HG03558 (cell line): ENCODE measurements around the gene CLRN3.

Experiments used
- ATAC-seq: cut with Tn5 transposase; IDR thresholded peaks from one replicate; pipeline ENCODE4 v1.9.1; 2021; ENCODE audit warnings: moderate number of reproducible peaks; ENCODE audit not compliant: unreplicated experiment; ENCODE audit errors: extremely low read depth

Gene CLRN3

GRCh38 chr10:127892743-127893142 is at the start of gene CLRN3:
Gene CLRN3, minus strand, starts transcription at chr10:127892941. Its CDS starts 157 bp downstream, at chr10:127892784.
- ATAC-seq = no peak

- ATAC-seq = no peak
Observed at GRCh38 chr10:127940866-127941640, 48.3 kb upstream of the CLRN3 start.

- ATAC-seq = no peak
Observed at GRCh38 chr10:127939786-127940330, 47.1 kb upstream of the CLRN3 start.

- no peak for ATAC-seq
Observed at GRCh38 chr10:127937915-127938463, 45.2 kb upstream of the CLRN3 start.

- no peak for ATAC-seq
Observed at GRCh38 chr10:127937069-127937468, 44.3 kb upstream of the CLRN3 start.

- no peak for ATAC-seq
Observed at GRCh38 chr10:127935071-127935561, 42.4 kb upstream of the CLRN3 start.

- ATAC-seq = no peak
Observed at GRCh38 chr10:127934383-127934782, 41.6 kb upstream of the CLRN3 start.

- no peak for ATAC-seq
Observed at GRCh38 chr10:127933271-127933670, 40.5 kb upstream of the CLRN3 start.

GRCh38 chr10:127932521-127933270 is 40.0 kb upstream of the CLRN3 start:
- no peak for ATAC-seq

- ATAC-seq = no peak
Observed at GRCh38 chr10:127928021-127928806, 35.5 kb upstream of the CLRN3 start.

- ATAC-seq = no peak
Observed at GRCh38 chr10:127926455-127926854, 33.7 kb upstream of the CLRN3 start.

GRCh38 chr10:127925471-127926207 is 32.9 kb upstream of the CLRN3 start:
- no peak for ATAC-seq

- ATAC-seq = no peak
Observed at GRCh38 chr10:127923646-127924045, 30.9 kb upstream of the CLRN3 start.

GRCh38 chr10:127922675-127923366 is 30.1 kb upstream of the CLRN3 start:
- no peak for ATAC-seq

- ATAC-seq = no peak
Observed at GRCh38 chr10:127922206-127922605, 29.5 kb upstream of the CLRN3 start.

- ATAC-seq = no peak
Observed at GRCh38 chr10:127921753-127922145, 29.0 kb upstream of the CLRN3 start.

GRCh38 chr10:127921075-127921752 is 28.5 kb upstream of the CLRN3 start:
- ATAC-seq = no peak
